ENCODE measurements around the gene ARL14EP. TPM values are rescaled to one million over a fixed set of nuclear protein-coding genes. Genes with fewer than 3 reads are reported as not detected.

ARL14EP gene
- total and polyA plus RNA-seq, 2 donors (not counting 3 experiments of a cell fraction or from before 2014, with no cell fraction given), result 9.6 to 16.7 TPM

Other genes starting within 250 kb of the ARL14EP start
- gene FSHB, start 92.1 kb upstream of the ARL14EP start, total RNA-seq, result not detected in 2 replicates
- not detected in 2 replicates for gene FSHB, start 92.1 kb upstream of the ARL14EP start, polyA plus RNA-seq